Effector CD4-positive, alpha-beta T cell (primary cell): ENCODE measurements around the gene CCDC197. TPM values are rescaled to one million over a fixed set of nuclear protein-coding genes. Genes with fewer than 3 reads are reported as not detected.

Experiments
- DNase-seq: peaks from one replicate; pipeline ENCODE4 v3.0.0-alpha.2; 2020
- total RNA-seq: gene quantifications from one replicate; lab custom pipeline; 2026; lab: John Stamatoyannopoulos, UW

The CCDC197 gene
- total RNA-seq: not detected

GRCh38 chr14:93997082-93997481, at the start of gene CCDC197:
CCDC197 (plus strand) TSS chr14:93997301; CDS start chr14:93998132, 831 bp downstream.
- no peak for DNase-seq

DNA sequence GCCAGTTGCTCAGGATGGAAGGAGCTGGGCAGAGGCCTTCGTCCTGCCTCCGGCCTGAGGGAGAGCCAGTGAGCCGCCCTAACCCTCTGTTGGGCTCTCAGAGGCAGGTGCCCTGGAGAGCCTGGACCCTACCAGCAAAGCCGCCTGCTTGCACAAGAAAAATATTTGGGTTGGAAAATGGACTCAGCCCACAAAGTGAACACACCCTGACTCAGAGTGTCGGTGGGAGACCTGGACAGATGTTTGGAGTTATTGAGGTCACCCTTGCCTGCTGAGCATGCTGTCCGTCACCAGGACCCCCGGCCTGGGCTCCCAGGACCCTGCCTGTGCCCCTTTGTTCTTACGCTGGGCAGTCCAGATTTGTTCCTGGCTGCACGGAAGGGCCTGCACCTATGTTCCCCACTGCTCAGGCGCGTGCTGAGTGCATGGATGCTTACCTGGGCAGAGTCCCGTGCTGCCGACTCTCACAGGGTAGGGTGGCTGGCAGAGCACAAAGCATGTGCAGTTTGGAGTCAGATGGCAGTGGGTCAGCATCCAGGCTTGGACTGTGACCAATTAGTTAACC, 47.5 kb upstream of the CCDC197 start:
- no peak for DNase-seq

DNA sequence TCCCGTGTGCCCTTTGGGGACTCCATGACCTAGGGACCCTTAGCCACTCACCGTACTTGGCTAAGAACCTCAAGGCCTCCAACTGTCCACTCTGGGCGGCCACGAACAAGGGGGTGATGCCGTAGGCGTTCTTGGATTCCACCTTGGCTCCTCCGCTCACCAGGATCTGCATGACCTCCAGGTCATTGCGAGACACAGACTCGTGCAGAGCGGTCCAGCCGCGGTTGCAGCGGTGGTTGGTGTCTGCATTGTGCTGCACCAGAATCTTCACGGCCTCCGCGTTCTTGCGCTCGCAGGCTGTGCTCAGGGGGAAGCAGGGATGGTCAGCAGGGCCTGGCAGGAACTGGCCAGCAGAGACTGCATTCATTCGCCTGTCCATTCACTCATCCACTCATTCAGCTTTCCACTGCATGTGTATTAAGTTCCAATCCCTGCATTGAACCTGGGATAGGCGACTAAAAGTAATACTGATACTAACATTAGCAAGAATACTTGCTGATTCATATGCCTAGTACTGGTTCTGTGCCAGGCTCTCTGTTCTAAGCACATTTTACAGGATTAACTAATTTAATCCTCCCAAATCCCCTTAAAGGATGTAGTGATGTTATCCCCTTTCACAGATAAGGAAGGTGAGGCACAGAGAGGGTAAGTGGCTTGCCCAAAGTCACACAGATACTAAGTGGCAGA, 46.0 kb upstream of the CCDC197 start:
- no peak for DNase-seq

DNA sequence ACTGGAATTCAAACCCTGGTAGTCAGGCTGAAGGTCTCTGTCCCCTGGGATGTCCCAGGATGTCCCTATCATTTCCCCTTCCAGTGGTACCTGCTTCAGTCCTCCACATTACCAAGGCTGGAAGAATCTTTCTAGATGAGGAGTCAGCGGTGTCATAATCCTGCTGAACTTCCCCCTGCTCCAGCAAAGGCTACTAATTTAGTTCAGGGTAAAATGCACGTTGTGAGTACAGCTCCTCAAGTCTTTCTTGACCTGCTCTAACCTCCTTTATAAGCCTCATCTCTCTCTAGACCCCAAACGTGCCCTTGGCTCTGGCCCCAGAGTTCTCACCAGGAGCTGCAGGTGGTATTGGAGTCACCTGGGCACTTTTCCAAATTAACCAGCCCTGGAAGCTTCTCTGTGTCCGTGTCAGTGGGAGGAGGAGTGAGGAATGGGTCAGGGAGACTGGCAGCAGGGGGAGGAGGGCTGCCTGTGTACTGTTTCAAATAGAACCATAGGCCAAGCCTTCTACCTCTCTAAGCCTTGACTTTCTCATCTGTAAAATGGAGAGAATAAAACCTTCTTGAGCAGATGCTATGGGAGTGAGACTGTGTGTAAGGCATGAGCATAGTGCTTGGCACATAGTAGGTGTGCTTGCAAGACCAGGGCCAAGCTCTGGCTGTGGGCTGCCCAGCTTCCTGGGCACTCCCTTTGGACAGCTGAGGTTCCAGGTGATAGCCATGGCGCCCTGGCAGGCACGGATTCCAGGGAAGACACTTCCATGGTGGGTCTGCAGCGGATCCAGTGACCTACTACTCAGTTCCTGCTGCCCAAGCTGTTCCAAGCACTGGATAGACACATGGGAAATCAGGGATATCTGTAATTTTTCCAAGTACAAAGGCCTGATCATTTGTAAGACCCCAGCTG, 45.2 kb upstream of the CCDC197 start:
- DNase-seq: no peak

- DNase-seq: no peak
Observed at GRCh38 chr14:93952829-93953228, 44.3 kb upstream of the CCDC197 start.

- no peak for DNase-seq
Observed at GRCh38 chr14:93953263-93953662, 43.8 kb upstream of the CCDC197 start.

- DNase-seq: no peak
Observed at GRCh38 chr14:93953739-93954515, 43.2 kb upstream of the CCDC197 start.

DNA sequence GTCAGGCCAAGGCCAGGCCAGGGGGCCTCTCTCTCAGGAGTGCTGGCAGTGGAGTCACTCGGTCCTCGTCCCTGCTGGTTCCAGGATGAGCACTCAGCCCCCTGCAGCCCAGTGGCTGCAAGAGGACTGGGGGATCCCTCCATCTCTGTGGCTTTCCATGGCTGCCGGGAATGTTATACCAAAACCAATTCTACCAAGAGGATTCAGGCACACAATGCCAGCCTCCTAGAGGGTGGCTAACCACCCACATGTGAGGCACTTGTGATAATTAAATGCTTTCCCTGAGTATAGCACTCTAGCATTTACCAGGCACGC, 42.6 kb upstream of the CCDC197 start:
- no peak for DNase-seq

DNA sequence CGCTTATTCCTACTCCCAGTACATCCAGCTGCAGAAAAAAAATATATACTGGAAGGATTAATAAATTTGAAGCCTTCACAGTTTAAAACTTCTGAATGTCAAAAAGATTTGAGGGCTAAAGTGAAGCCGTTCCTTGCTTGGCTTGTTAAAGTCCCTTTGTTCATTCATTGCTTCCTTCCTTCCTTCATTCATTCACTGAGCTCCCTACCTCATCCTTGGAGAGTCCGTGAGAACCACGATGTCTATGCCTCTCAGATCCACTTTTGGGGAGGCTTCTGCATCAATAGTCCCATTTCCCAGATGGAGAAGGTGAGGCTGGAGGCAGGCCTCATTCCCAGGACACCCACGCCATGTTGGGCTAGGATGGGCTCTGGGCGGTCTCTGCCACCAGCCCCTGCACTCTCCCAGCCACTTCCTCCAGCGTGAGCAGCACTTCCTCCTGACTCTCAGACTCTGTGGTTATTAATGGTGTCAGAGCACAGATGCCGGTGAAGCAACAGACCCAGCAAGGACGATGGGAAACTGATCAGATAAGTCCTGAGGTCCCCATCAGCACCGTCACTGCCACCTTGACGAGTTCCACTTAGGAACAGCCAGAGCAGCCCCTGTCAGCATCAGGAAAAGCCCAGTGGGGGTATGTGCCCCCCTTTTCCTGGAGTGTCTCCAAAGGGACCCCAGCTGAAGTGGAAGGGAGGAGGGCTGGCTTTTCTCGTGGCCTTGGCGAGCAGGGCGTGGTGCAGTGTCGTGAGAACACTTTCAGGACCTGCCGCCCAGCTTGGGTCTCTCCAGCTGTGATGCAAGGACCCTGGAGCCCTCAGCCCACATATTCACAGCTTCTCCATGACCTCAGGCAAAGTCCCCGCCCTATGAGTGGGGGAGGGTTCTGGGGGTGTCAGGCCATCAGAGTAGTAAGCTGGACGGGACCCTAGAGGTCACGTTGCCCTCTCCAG, 41.9 kb upstream of the CCDC197 start:
- DNase-seq: peak; percentile 38

GRCh38 chr14:93955850-93956481, 41.1 kb upstream of the CCDC197 start:
- DNase-seq: no peak

GRCh38 chr14:93956514-93957332, 40.4 kb upstream of the CCDC197 start:
- no peak for DNase-seq

GRCh38 chr14:93957333-93957710, 39.8 kb upstream of the CCDC197 start:
- DNase-seq: no peak

DNA sequence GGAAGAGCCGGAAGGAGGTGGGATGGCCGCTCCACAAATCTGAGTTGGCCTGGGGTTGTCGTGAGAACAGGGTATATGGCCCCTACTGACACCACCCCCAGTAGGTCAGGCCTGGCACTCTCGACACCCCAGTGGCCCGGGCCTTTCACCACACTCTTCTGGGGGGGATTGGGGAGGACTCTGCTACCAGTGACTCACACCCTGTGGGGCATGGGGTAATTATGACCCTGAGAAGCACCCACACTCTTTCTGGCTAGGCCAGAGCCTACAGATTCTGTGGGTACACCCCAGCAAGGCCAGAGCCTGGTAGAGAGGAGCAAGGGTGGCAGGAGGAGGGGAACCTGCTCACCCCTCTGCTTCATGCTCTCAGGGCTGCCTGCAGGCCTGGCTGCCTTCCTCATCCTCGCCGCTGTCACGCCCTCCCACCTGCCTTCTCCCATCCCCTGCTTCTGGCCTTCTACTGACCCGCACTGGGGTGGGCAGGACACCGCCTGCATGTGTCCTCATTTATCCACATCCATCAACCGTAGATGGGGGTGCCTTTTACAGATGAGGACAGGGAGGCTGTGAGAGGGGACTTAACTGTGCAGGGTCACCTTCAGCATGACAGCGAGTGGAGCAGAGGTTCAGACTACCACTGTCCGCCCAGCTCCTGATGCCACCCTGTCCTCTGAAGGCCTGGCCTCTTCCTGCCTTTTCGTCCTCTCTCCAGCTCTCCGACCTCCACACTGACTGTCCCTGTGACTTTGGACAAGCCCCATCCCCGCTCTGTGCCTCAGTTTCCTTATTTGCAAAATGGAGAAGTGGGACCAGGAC, 39.1 kb upstream of the CCDC197 start:
- DNase-seq: no peak

DNA sequence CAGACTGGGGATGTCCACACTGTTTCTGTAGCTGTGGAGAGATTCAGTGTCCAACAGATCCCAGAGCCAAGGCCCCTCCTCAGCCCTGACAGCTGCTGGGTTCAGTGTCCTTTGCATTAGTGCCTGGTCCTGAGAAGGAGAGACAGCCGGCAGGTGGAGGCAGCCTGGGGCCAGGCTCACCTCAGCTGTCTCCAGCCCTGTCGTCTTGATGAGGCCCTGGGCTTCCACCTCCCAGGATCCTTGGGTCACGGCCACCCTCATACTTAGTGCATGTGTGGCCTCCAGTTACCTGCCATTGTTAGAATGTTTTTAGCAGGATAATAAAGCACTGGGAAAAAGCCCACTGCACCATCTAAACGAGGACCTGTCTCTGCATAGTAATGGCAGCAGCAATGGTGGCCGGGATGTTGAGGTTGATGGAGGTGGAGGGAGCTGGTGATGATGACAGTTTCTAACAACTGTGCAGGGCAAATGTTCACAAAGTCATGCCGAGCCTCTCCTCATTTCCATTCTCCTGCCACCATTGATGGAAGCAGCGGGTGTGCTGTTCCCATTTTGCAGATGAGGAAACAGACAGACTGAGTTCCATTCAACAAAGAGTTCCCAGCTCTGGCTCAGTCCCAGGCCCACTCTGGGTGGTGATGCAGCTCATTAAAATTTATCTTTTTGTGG, 38.4 kb upstream of the CCDC197 start:
- DNase-seq: no peak

DNA sequence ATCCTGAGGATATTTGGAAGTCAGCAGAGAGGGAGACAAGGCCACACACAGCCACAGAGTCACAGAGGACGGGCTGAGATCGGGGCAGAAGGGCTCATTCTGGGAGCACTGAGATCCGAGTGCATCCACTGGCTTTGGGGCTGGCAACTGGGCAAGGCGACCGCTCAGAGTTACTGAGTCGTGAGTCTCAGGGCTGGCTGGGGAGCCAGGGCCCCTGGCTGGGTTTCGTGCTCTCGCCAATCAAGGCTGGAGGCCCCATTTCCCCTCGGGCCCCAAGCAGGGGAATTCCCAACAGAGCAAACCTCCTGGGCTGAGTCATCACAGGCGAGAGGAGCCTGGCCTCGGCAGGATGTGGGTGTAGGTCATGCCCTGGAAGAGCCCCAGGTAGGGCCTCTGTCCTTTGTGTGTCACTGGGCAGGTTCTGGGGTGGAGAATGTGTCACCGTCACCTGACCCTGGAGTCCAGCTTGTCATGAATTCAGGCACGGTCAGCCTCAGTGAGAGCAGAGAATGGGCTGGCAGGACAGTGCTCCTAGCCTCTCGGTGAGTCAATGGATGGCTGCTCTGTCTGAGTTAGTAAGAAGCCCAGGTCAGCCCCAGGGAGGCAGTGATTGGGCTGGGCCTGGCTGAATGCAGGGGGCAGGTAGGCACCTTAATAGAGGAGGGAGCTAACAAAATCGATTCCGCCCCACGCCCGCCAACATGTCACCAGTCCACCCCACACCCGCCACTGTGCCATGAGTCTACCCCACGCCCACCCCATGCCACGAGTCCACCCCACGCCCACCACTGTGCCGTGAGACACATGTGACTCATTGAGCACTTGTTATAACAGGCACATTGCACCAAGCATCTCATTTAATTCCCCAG, 37.6 kb upstream of the CCDC197 start:
- peak; percentile 88 for DNase-seq

- no peak for DNase-seq
Observed at GRCh38 chr14:93960108-93960475, 37.0 kb upstream of the CCDC197 start.

GRCh38 chr14:93960774-93961438, 36.2 kb upstream of the CCDC197 start:
- no peak for DNase-seq
